K562 (cell line): Measurements from ENCODE around the gene PAF1. TPM values are rescaled to one million over a fixed set of nuclear protein-coding genes. Genes with fewer than 3 reads are reported as not detected.

ENCODE experiments used
- ATAC-seq: fragments of 200-7000 bp; cut with Tn5 transposase; 3 replicates; pipeline ENCODE4 v1.9.1; 2020; ENCODE audit warnings: moderate library complexity
- BruUV-seq: library from RNA; stranded (reverse); fragments of 400-500 nt; replicated peaks from 2 replicates; lab custom pipeline; 2021; lab: Mats Ljungman, UMichigan
- CTCF ChIA-PET: fragments of 300-600 bp; formaldehyde crosslinking; extraction: SDS; loops from one replicate; lab custom pipeline; 2021; ENCODE audit warnings: low intra/inter-chr PET ratio; lab: Yijun Ruan, JAX
- POLR2A ChIA-PET: fragments of 300-600, 350-650 bp; sonication (Branson Sonifier 250); formaldehyde crosslinking; extraction: SDS; loops from one replicate; lab custom pipeline; 2021; ENCODE audit warnings: antibody characterized with exemption, inconsistent platforms; lab: Yijun Ruan, JAX
- DNase-seq, 4 experiments: peaks; one replicate each; pipeline versions ENCODE4 v3.0.0 to v3.0.0-alpha.2; 2011 to 2018; ENCODE audit warnings: low spot score in 3 of 4, mixed read lengths in 3 of 4; ENCODE audit errors: extremely low read depth in 1 of 4
- FAIRE-seq: peaks from 2 replicates; lab custom pipeline; 2011; peaks lifted over from hg19 to GRCh38; lab: Jason Lieb, UNC
- H2AFZ ChIP-seq: 2 replicates; pipeline ENCODE4 v1.6.0; 2011; ENCODE audit warnings: low read depth, low read length, control low read depth, inconsistent platforms
- H3K27ac ChIP-seq: fragments of 200-600 bp; 3 replicates; pipeline ENCODE4 v1.8.0; 2011; ENCODE audit warnings: low read depth, mild to moderate bottlenecking, control low read depth, inconsistent platforms, low read length, moderate library complexity, mixed read lengths; ENCODE audit errors: extremely low read depth
- H3K27me3 ChIP-seq, 2 experiments: fragments of 300-600 bp in 1 of 2; 2 replicates in 1 of 2; 3 replicates in 1 of 2; pipeline versions ENCODE4 v1.6.0 to v1.8.0; 2011; ENCODE audit warnings: inconsistent platforms in 2 of 2, low read length in 2 of 2, mild to moderate bottlenecking in 1 of 2, mixed read lengths in 1 of 2, moderate library complexity in 1 of 2; ENCODE audit not compliant: control insufficient read depth in 2 of 2, insufficient read depth in 2 of 2
- H3K36me3 ChIP-seq: fragments of 300-600 bp; 3 replicates; pipeline ENCODE4 v1.8.0; 2011; ENCODE audit warnings: mild to moderate bottlenecking, low read length, inconsistent platforms; ENCODE audit not compliant: control insufficient read depth, insufficient read depth
- H3K4me1 ChIP-seq, 2 experiments: fragments of 200-600 bp in 1 of 2; replicated peaks in 1 of 2; 2 replicates in 1 of 2; 3 replicates in 1 of 2; pipeline versions ENCODE4 v1.5.1 to v1.8.0; 2011; ENCODE audit warnings: inconsistent platforms in 2 of 2, low read length in 2 of 2, mild to moderate bottlenecking in 1 of 2, mixed read lengths in 1 of 2, moderate library complexity in 1 of 2; ENCODE audit not compliant: control insufficient read depth in 2 of 2, insufficient read depth in 2 of 2
- H3K4me2 ChIP-seq: 2 replicates; pipeline ENCODE4 v1.6.1; 2011; ENCODE audit warnings: low read length, control low read depth, inconsistent platforms, mixed read lengths; ENCODE audit not compliant: insufficient read depth
- H3K4me3 ChIP-seq: fragments of 200-600 bp; sonication (generic), shearing (Covaris generic); 2 replicates; pipeline ENCODE4 v1.5.1; 2016; ENCODE audit warnings: control low read depth, inconsistent platforms
- H3K79me2 ChIP-seq: fragments of 200-600 bp; 3 replicates; pipeline ENCODE4 v1.8.0; 2011; ENCODE audit warnings: low read length, inconsistent platforms; ENCODE audit not compliant: control insufficient read depth, insufficient read depth
- H3K9ac ChIP-seq, 2 experiments: 2 replicates each; pipeline versions ENCODE4 v1.6.0 to v1.6.1; 2011; ENCODE audit warnings: low read depth in 2 of 2, low read length in 2 of 2, control low read depth in 1 of 2, inconsistent platforms in 1 of 2, mild to moderate bottlenecking in 1 of 2, mixed read lengths in 1 of 2; ENCODE audit not compliant: insufficient read depth in 1 of 2
- H3K9me1 ChIP-seq: one replicate; pipeline ENCODE4 v1.6.0; 2011; ENCODE audit warnings: inconsistent platforms, mild to moderate bottlenecking, low read length, moderate library complexity; ENCODE audit not compliant: control insufficient read depth, insufficient read depth
- H3K9me3 ChIP-seq: replicated peaks from 2 replicates; pipeline ENCODE4 v1.5.1; 2011; ENCODE audit warnings: low read depth, low read length, inconsistent platforms; ENCODE audit not compliant: control insufficient read depth, insufficient read depth
- H4K20me1 ChIP-seq: replicated peaks from 2 replicates; pipeline ENCODE4 v1.6.1; 2011; ENCODE audit warnings: low read length, inconsistent platforms, mixed read lengths; ENCODE audit not compliant: control insufficient read depth, insufficient read depth
- ARID1B ChIP-seq: fragments of 450-650 bp; IDR thresholded peaks from 2 replicates; pipeline ENCODE4 v1.6.1; 2016; ENCODE audit warnings: antibody characterized with exemption, mild to moderate bottlenecking, inconsistent platforms
- CBFA2T2 ChIP-seq: fragments of 450-650 bp; conservative IDR thresholded peaks from 2 replicates; pipeline ENCODE4 v1.6.1; 2017; ENCODE audit warnings: mild to moderate bottlenecking
- CCNT2 ChIP-seq: IDR thresholded peaks from 2 replicates; pipeline ENCODE4 v1.6.1; 2011; ENCODE audit warnings: borderline replicate concordance, low read depth, mild to moderate bottlenecking, moderate library complexity, mixed read lengths, low read length; ENCODE audit not compliant: insufficient read length; ENCODE audit errors: extremely low read depth
- DPF2 ChIP-seq: fragments of 450-650 bp; IDR thresholded peaks from 2 replicates; pipeline ENCODE4 v1.6.1; 2016
- ELF4 ChIP-seq: fragments of 450-650 bp; formaldehyde crosslinking; IDR thresholded peaks from 2 replicates; pipeline ENCODE4 v1.4.0; 2022; ENCODE audit warnings: missing genetic modification characterization
- EP300 ChIP-seq: IDR thresholded peaks from 2 replicates; pipeline ENCODE4 v1.6.1; 2012; ENCODE audit warnings: low read length, improper control_type of control experiment
- MAFK ChIP-seq: IDR thresholded peaks from 2 replicates; pipeline ENCODE4 v1.6.1; 2011; ENCODE audit warnings: low read length, improper control_type of control experiment
- MEIS2 ChIP-seq: fragments of 450-650 bp; IDR thresholded peaks from 2 replicates; pipeline ENCODE4 v1.6.1; 2014; ENCODE audit warnings: mild to moderate bottlenecking; ENCODE audit not compliant: partially characterized antibody
- ZNF165 ChIP-seq: fragments of 250-450 bp; sonication (Bioruptor Pico); IDR thresholded peaks from 2 replicates; pipeline ENCODE4 v1.4.0; 2020; ENCODE audit warnings: borderline replicate concordance
- ZNF696 ChIP-seq: fragments of 250-450 bp; sonication (Bioruptor Pico); conservative IDR thresholded peaks from 2 replicates; pipeline ENCODE4 v1.4.0; 2020; ENCODE audit warnings: mild to moderate bottlenecking, moderate library complexity
- ZNF75A ChIP-seq: fragments of 450-650 bp; formaldehyde crosslinking; IDR thresholded peaks from 2 replicates; pipeline ENCODE4 v1.4.0; 2020; ENCODE audit warnings: mild to moderate bottlenecking
- WGBS: fragments of 100-300 bp; shearing (Covaris generic); methylation state at CpG from one replicate; pipeline ENCODE4 v1.1.6; 2016; ENCODE audit warnings: low coverage, mixed read lengths; ENCODE audit not compliant: insufficient coverage; ENCODE audit errors: missing lambda C conversion rate; 5-methylcytosine and 5-hydroxymethylcytosine counted together
- in situ Hi-C: fragments of 300-500 bp; cut with MboI; formaldehyde crosslinking; loops from 4 replicates; pipeline ENCODE4 v1.15.0; 2018; ENCODE audit warnings: inconsistent platforms, mixed read lengths
- intact Hi-C: fragments of 100-400 bp; cut with micrococcal nuclease; formaldehyde crosslinking; loops from 2 replicates; pipeline ENCODE4 v1.14.2; 2022
- polyA plus RNA-seq, 8 experiments: library from polyadenylated mRNA; depleted of rRNA in 4 of 8; stranded (reverse) in 5 of 8; unstranded in 3 of 8; fragments of >200 nt; fragmentation: Nextera tagmentation in 2 of 8; fragmentation: Illumina TruSeq in 1 of 8; extraction: Ambion mirVana in 2 of 8; extraction: Trizol in 1 of 8; gene quantifications; 2 replicates each; pipeline versions ENCODE4 v1.2.1 to v1.2.3, GENCODE V29; 2011 to 2014; ENCODE audit warnings: inconsistent platforms in 1 of 8, missing spikeins in 1 of 8
- total RNA-seq, 7 experiments: library from RNA; depleted of rRNA in 6 of 7; stranded (reverse); fragments of >200 nt in 6 of 7; fragmentation: Illumina TruSeq in 2 of 7; extraction: Trizol in 2 of 7; gene quantifications; 2 replicates each; pipeline versions ENCODE4 v1.2.1 to v1.2.3, GENCODE V29; 2011 to 2021; ENCODE audit warnings: low replicate concordance in 1 of 7
- TF ChIP-seq, protein P1 (sequence below): sonication (generic); formaldehyde crosslinking; IDR thresholded peaks from 2 replicates; pipeline ENCODE4 v1.8.1; 2022; ENCODE audit warnings: missing genetic modification reagents
- TF ChIP-seq, protein P2 (sequence below): fragments of 200-800 bp; sonication (Bioruptor generic); IDR thresholded peaks from 2 replicates; pipeline ENCODE4 v1.6.1; 2017; ENCODE audit warnings: missing genetic modification characterization, missing compliant biosample characterization
- TF ChIP-seq, protein P3 (sequence below): fragments of 450-650 bp; IDR thresholded peaks from 2 replicates; pipeline ENCODE4 v1.6.1; 2018; ENCODE audit not compliant: partially characterized antibody

Gene PAF1
- total and polyA plus RNA-seq, 9 of the 15 experiments (the other 6 are each of a cell fraction or from before 2014, with no cell fraction given) = 1.5 to 45.0 (median 33.8) TPM

DNA sequence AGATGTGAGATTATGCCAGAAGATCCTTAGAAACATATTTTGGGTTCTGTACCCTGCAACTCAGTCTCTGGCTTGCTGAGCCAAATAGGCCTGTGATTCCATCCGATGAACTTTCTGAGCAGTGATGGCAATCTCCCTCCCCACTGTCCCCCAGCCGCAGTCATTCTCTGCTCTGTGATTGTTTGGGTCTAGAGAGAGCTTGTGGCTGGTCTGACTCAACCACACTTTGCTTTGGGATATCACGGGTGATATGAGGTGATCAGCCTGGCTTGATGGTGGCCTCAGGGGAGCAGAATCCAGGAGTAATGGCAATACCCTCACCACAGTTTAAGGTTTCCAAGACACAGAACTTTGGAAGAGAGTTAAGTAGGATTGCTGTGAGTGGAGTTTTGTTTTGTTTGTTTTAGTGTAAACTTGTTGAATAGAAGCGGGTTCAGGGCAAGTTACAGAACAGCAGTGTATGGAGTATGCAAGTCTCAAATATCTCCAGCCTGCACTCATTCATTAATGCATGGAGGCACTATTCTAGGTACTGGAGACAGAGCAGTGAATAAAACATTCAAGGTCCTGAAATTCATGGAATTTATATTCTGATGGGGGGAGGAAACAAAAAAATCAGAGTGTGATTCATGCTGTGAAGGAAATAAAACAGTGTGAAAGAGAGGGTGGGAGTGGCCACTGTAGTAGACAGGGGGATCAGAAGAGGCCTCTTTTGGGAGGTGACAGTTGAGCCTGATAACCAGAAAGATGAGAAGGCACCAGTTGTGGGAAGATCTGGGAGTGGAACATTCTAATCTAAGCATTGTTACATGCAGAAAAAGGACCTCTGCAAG, 43.4 kb downstream of the PAF1 start:
- Histone ChIP-seq H3K4me2 (peak overlapping the region; percentile 48), H3K4me1 (peaks cover 36 to 55% of the 10 kb centered on the region in 2 experiments), H2AFZ (no peak overlapping the region), H3K27ac (peak overlapping the region; percentile 41; the same call in 2 of the 3 replicates), H3K79me2 (peaks cover 91% of the 10 kb centered on the region), H3K9me1 (peaks cover 12% of the 10 kb centered on the region), H3K36me3 (peaks cover 78% of the 10 kb centered on the region), H3K27me3 (no peaks in the 10 kb centered on the region), H3K9ac (peak overlapping the region in 1 of 2 experiments; percentile 49; a peak in 1 of 4 replicates), H3K4me3 (no peak overlapping the region), H4K20me1 (peaks cover 38% of the 10 kb centered on the region), H3K9me3 (no peaks in the 10 kb centered on the region)
- WGBS = 25% methylated on average over 4 of the region's 4 CpGs
- peak; percentile 52 for FAIRE-seq
- in situ Hi-C loops = no loop called here
- DNase-seq = peak in 2 of 4 experiments; percentile 40 to 60
- no TSS peak for BruUV-seq
- CTCF ChIA-PET = no interaction called here
- intact Hi-C loops = no loop called here
- POLR2A ChIA-PET = interaction anchor here (0.6 to 1.4 kb wide), 8 partner anchors 9 to 639 kb away, joined by 3 to 7 read pairs (median 4); partner anchors contain the start of genes MED29, PAF1 and RPS16
- peak; percentile 66 for ATAC-seq
- TF ChIP-seq DPF2 (0 out of 2 replicates have a peak, but pooled peaks have one; percentile 15), MEIS2 (peak; percentile 17), CBFA2T2 (peak; percentile 48), ARID1B (peak; percentile 58), MAFK (no peak), CCNT2 (no peak), EP300 (peak; percentile 54; the same call in 1 of the 2 replicates), ZNF165 (CRISPR knock-in tag) (no peak), ELF4 (CRISPR knock-in tag) (no peak), ZNF696 (CRISPR knock-in tag) (no peak), ZNF75A (CRISPR knock-in tag) (0 out of 2 replicates have a peak, but pooled peaks have one; percentile 11)
- TF ChIP-seq, protein P1, sequence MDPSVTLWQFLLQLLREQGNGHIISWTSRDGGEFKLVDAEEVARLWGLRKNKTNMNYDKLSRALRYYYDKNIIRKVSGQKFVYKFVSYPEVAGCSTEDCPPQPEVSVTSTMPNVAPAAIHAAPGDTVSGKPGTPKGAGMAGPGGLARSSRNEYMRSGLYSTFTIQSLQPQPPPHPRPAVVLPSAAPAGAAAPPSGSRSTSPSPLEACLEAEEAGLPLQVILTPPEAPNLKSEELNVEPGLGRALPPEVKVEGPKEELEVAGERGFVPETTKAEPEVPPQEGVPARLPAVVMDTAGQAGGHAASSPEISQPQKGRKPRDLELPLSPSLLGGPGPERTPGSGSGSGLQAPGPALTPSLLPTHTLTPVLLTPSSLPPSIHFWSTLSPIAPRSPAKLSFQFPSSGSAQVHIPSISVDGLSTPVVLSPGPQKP (CRISPR knock-in tag) = no peak
- TF ChIP-seq, protein P2, sequence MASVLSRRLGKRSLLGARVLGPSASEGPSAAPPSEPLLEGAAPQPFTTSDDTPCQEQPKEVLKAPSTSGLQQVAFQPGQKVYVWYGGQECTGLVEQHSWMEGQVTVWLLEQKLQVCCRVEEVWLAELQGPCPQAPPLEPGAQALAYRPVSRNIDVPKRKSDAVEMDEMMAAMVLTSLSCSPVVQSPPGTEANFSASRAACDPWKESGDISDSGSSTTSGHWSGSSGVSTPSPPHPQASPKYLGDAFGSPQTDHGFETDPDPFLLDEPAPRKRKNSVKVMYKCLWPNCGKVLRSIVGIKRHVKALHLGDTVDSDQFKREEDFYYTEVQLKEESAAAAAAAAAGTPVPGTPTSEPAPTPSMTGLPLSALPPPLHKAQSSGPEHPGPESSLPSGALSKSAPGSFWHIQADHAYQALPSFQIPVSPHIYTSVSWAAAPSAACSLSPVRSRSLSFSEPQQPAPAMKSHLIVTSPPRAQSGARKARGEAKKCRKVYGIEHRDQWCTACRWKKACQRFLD (CRISPR knock-in tag) = no peak
- TF ChIP-seq, protein P3, sequence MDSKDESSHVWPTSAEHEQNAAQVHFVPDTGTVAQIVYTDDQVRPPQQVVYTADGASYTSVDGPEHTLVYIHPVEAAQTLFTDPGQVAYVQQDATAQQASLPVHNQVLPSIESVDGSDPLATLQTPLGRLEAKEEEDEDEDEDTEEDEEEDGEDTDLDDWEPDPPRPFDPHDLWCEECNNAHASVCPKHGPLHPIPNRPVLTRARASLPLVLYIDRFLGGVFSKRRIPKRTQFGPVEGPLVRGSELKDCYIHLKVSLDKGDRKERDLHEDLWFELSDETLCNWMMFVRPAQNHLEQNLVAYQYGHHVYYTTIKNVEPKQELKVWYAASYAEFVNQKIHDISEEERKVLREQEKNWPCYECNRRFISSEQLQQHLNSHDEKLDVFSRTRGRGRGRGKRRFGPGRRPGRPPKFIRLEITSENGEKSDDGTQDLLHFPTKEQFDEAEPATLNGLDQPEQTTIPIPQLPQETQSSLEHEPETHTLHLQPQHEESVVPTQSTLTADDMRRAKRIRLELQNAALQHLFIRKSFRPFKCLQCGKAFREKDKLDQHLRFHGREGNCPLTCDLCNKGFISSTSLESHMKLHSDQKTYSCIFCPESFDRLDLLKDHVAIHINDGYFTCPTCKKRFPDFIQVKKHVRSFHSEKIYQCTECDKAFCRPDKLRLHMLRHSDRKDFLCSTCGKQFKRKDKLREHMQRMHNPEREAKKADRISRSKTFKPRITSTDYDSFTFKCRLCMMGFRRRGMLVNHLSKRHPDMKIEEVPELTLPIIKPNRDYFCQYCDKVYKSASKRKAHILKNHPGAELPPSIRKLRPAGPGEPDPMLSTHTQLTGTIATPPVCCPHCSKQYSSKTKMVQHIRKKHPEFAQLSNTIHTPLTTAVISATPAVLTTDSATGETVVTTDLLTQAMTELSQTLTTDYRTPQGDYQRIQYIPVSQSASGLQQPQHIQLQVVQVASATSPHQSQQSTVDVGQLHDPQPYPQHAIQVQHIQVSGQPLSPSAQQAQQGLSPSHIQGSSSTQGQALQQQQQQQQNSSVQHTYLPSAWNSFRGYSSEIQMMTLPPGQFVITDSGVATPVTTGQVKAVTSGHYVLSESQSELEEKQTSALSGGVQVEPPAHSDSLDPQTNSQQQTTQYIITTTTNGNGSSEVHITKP = peak; percentile 90
